ENCODE results near the gene FLYWCH2. TPM values are rescaled to one million over a fixed set of nuclear protein-coding genes. Genes with fewer than 3 reads are reported as not detected.
"Not testable (repeated sequence)": the region's sequence is repeated elsewhere in the genome, so short reads cannot be mapped to it uniquely, and the experiment has no call there.

The FLYWCH2 gene
- total RNA-seq, 1 donor from 2014 or later, result 54.0 TPM

DNA sequence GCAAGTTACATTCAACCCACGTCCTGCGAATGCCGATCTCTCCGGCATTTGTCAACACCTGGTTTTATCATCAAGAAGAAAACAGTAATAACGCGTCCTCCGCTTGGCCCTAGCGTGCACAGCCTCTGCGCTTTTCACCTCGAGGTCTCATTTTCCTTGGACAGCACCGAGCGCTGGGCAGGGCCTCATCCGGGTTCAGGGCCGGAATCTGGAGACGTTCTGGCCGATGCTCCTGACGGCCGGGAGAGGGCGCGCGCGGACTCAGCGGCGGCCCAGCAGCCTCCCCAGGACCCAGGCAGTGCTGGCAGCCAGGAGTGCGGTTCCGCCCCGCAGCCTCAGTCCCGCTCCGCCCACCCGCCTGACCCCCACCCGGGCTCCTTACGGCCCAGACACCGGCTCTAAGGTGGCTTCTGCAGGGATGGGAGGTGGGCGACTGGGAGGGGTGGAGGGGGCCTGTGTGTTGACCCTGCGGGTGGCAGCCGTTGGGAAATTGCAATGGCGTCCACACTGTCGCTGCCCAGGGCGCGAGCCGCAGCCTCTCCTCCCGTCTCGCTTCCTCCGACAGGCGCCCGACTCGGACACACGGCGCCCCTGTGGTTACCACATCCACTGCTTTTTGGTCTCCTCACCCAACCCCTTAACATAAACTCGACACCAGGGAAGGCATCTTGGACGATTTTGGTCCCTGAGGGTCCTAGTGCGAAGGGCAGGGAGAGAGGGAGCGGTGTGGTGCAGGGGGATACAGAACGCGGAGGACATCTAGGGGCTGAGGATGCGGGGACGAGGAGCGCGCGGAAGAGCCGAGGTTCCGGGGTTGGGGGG lies 21.3 kb downstream of the FLYWCH2 start:
- H3K9me3 Mint-ChIP-seq (ENCODE audit: unreplicated experiment), result no peaks in the 10 kb centered on the region
- H3K4me3 Mint-ChIP-seq (ENCODE audit: unreplicated experiment), result peak overlapping the region; percentile 94
- peak overlapping the region; percentile 93 for H3K27ac Mint-ChIP-seq (ENCODE audit: unreplicated experiment)
- TF ChIP-seq, protein P1, sequence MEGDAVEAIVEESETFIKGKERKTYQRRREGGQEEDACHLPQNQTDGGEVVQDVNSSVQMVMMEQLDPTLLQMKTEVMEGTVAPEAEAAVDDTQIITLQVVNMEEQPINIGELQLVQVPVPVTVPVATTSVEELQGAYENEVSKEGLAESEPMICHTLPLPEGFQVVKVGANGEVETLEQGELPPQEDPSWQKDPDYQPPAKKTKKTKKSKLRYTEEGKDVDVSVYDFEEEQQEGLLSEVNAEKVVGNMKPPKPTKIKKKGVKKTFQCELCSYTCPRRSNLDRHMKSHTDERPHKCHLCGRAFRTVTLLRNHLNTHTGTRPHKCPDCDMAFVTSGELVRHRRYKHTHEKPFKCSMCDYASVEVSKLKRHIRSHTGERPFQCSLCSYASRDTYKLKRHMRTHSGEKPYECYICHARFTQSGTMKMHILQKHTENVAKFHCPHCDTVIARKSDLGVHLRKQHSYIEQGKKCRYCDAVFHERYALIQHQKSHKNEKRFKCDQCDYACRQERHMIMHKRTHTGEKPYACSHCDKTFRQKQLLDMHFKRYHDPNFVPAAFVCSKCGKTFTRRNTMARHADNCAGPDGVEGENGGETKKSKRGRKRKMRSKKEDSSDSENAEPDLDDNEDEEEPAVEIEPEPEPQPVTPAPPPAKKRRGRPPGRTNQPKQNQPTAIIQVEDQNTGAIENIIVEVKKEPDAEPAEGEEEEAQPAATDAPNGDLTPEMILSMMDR (IDR thresholded peaks at IDR 0.05), result peak; percentile 97
- DNase-seq (ENCODE audit: extremely low spot score, unreplicated experiment), result peak; percentile 93
- peaks cover 26% of the 10 kb centered on the region for H3K4me1 Mint-ChIP-seq (ENCODE audit: unreplicated experiment)
- no peaks in the 10 kb centered on the region for H3K27me3 Mint-ChIP-seq (ENCODE audit: unreplicated experiment)
- H3K36me3 Mint-ChIP-seq (ENCODE audit: unreplicated experiment), result peaks cover 2% of the 10 kb centered on the region

DNA sequence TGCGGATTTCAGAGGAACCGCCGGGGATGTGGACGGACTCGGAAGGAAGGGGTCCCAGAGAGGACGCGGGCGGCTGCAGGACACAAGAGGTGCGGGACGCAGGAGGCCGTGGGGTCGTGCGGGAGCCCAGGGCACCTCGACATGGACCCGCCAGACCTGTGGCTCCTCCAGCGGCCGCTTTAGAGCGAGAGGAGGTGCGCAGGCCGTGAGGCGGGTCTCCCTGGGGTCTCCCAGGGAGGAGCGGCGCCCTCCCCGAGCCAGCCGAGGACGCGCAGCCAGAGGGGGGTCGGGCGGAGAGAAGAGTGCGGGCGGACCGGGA lies 21.9 kb downstream of the FLYWCH2 start:
- peak overlapping the region; percentile 94 for H3K4me3 Mint-ChIP-seq (ENCODE audit: unreplicated experiment)
- H3K9me3 Mint-ChIP-seq (ENCODE audit: unreplicated experiment), result no peaks in the 10 kb centered on the region
- TF ChIP-seq, protein P1 (IDR thresholded peaks at IDR 0.05), result no peak
- peaks cover 2% of the 10 kb centered on the region for H3K36me3 Mint-ChIP-seq (ENCODE audit: unreplicated experiment)
- peaks cover 26% of the 10 kb centered on the region for H3K4me1 Mint-ChIP-seq (ENCODE audit: unreplicated experiment)
- no peak for DNase-seq (ENCODE audit: extremely low spot score, unreplicated experiment)
- H3K27me3 Mint-ChIP-seq (ENCODE audit: unreplicated experiment), result no peaks in the 10 kb centered on the region
- peak overlapping the region; percentile 93 for H3K27ac Mint-ChIP-seq (ENCODE audit: unreplicated experiment)

DNA sequence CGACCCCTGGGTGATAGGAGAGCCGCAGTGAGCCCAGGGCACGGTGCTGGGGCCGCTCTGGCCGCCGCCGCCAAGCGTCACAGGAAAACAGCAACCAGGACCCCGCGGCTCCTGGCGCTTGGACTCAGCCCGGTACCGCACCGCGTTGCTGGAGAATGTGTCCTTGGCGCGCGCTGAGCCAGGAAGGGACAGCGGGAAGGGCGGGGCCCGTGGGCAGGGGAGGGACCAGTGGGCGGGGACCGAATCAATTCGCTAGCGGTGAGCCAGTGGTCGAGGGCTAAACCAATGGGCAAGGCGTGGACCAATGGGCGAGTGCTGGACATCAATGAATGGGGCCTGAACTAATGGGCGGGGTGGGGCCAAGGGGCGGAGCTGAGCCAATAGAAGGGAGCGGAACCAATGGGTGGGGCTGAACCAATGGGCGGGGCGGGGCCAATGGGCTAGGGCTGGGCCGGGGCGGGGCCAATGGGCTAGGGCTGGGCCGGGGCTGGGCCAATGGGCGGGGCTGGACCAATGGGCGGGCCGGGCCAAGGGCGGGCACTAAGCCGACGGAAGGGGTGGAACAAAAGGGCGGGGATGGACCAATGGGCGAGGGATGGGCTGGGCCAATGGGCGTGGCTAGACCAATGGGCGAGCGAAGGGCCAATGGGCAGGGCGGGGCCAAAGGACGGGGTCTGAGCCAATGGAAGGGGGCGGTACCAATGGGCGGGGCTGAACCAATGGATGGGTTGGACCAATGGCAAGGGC lies 22.4 kb downstream of the FLYWCH2 start:
- no peaks in the 10 kb centered on the region for H3K9me3 Mint-ChIP-seq (ENCODE audit: unreplicated experiment)
- H3K36me3 Mint-ChIP-seq (ENCODE audit: unreplicated experiment), result peaks cover 2% of the 10 kb centered on the region
- peaks cover 29% of the 10 kb centered on the region for H3K4me1 Mint-ChIP-seq (ENCODE audit: unreplicated experiment)
- DNase-seq (ENCODE audit: extremely low spot score, unreplicated experiment), result peak; percentile 100
- peak overlapping the region; percentile 93 for H3K27ac Mint-ChIP-seq (ENCODE audit: unreplicated experiment)
- no peaks in the 10 kb centered on the region for H3K27me3 Mint-ChIP-seq (ENCODE audit: unreplicated experiment)
- peak overlapping the region; percentile 94 for H3K4me3 Mint-ChIP-seq (ENCODE audit: unreplicated experiment)
- TF ChIP-seq, protein P1 (IDR thresholded peaks at IDR 0.05), result no peak

DNA sequence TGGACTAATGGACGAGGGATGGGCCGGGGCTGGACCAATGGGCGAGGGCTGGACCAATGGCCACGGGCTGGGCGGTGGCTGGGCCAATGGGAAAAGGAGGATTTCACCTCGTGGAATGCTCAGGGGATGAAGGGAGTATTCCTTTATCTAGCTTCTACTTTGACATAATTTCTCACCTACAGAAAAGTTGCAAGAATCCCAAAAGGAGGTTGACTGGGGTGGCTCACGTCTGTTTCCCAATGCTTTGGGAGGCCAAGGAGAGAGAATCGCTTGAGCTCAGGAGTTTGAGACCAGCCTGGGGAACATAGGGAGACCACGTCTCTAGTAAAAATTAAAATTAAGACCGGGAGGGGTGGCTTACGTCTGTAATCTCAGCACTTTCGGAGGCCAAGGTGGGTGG lies 23.0 kb downstream of the FLYWCH2 start:
- TF ChIP-seq, protein P1 (IDR thresholded peaks at IDR 0.05), result no peak
- Mint-ChIP-seq H3K9me3 (ENCODE audit: unreplicated experiment) (no peaks in the 10 kb centered on the region), H3K36me3 (ENCODE audit: unreplicated experiment) (peaks cover under 1% of the 10 kb centered on the region), H3K27ac (ENCODE audit: unreplicated experiment) (peak overlapping the region; percentile 90), H3K4me3 (ENCODE audit: unreplicated experiment) (peak overlapping the region; percentile 64), H3K27me3 (ENCODE audit: unreplicated experiment) (no peaks in the 10 kb centered on the region), H3K4me1 (ENCODE audit: unreplicated experiment) (peaks cover 32% of the 10 kb centered on the region)
- no peak for DNase-seq (ENCODE audit: extremely low spot score, unreplicated experiment)

DNA sequence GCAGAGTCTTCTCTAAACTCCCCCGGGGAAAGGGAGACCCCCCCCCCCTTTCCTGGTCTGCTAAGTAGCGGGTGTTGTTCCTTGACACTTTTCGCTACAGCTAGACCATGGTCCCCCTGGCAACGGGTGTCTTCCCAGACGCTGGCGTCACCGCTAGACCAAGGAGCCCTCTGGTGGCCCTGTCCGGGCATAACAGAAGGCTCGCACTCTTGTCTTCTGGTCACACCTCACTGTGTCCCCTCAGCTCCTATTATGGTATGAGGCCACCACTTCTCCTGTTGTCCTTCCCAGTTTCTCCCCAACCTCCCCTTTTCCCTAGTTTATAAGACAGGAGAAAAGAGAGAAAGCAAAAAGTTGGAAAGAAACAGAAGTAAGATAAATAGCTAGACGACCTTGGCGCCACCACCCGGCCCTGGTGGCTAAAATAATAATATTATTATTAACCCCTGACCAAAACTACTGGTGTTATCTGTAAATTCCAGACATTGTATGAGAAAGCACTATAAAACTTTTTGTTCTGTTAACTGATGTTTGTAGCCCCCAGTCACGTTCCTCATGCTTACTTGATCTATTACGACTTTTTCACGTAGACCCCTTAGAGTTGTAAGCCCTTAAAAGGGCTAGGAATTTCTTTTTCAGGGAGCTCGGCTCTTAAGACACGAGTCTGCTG lies 24.2 kb downstream of the FLYWCH2 start:
- H3K27me3 Mint-ChIP-seq (ENCODE audit: unreplicated experiment), result not testable (repeated sequence)

More for the DNA sequence above, 24.2 kb downstream of the FLYWCH2 start:
- DNase-seq (ENCODE audit: extremely low spot score, unreplicated experiment); H3K9me3 Mint-ChIP-seq (ENCODE audit: unreplicated experiment); H3K36me3 Mint-ChIP-seq (ENCODE audit: unreplicated experiment); H3K4me3 Mint-ChIP-seq (ENCODE audit: unreplicated experiment): not testable (repeated sequence)
- Mint-ChIP-seq H3K4me1 (ENCODE audit: unreplicated experiment) (peaks cover 37% of the 10 kb centered on the region), H3K27ac (ENCODE audit: unreplicated experiment) (peak overlapping the region; percentile 90)
- TF ChIP-seq, protein P1 (IDR thresholded peaks at IDR 0.05), result peak; percentile 66
